Neuron (in vitro differentiated cells): ENCODE results near the gene TSBP1.

Source experiments
- H2AFZ ChIP-seq: one replicate; pipeline ENCODE4 v1.6.1; 2013; ENCODE audit warnings: low read depth, mild to moderate bottlenecking, inconsistent platforms, low read length, moderate library complexity
- H3K27me3 ChIP-seq: one replicate; pipeline ENCODE4 v1.6.1; 2013; ENCODE audit warnings: low read length; ENCODE audit not compliant: insufficient read depth
- H3K36me3 ChIP-seq: one replicate; pipeline ENCODE4 v1.6.1; 2013; ENCODE audit warnings: low read length; ENCODE audit not compliant: insufficient read depth
- H3K4me1 ChIP-seq: one replicate; pipeline ENCODE4 v1.6.1; 2013; ENCODE audit warnings: low read length; ENCODE audit not compliant: insufficient read depth
- H3K4me3 ChIP-seq: 2 replicates; pipeline ENCODE4 v1.5.1; 2013; ENCODE audit warnings: mild to moderate bottlenecking, low read length, moderate library complexity
- H3K9me3 ChIP-seq: one replicate; pipeline ENCODE4 v1.6.1; 2013; ENCODE audit warnings: low read length

TSBP1 gene

DNA sequence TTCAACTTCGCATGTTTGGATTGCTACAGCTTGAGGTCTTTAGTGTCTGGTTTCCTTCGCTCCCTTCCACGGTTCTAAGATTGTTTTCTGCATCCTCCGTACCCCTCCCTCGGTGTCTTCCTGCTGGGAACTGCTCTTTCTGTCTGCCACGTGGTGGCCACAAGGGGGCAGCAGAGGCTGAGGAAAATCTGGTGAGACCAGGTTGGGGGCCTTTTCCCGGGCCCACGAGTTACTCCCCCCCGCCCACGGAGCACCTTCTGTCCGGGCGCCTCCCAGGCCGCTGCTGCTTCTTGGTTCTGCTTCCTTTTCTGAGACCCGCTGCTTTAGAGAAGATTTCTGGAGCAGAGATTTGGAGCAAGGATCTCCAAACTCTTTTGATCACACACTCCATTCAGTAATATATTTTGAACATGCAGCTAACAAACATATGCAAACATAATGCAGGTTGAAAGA lies 126.7 kb downstream of the TSBP1 start:
- Histone ChIP-seq H3K36me3 (no peaks in the 10 kb centered on the region), H3K4me1 (no peaks in the 10 kb centered on the region), H3K4me3 (no peak overlapping the region), H3K27me3 (no peaks in the 10 kb centered on the region), H2AFZ (peak overlapping the region; percentile 58), H3K9me3 (peaks cover 2% of the 10 kb centered on the region)

DNA sequence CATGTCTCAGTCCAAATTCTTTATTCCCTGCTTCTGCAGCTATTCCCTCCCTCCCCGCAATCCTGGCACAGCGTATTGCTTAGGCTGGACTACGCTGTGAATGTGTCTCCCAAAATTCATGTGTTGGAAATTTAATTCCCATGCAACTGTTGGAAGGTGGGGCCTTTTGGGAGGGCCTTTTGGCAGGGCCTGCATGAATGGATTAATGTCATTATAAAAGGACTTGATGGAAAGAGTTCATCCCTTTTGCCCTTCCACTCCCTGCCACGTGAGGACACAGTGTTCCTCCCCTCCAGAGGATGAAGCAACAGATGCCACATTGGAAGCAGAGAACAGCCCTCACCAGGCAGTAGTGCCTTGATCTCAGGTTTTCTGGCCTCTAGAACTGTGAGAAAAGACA lies 127.4 kb downstream of the TSBP1 start:
- no peaks in the 10 kb centered on the region for H3K27me3 ChIP-seq
- H3K9me3 ChIP-seq: peaks cover 2% of the 10 kb centered on the region
- no peaks in the 10 kb centered on the region for H3K36me3 ChIP-seq
- H3K4me3 ChIP-seq: no peak overlapping the region
- no peak overlapping the region for H2AFZ ChIP-seq
- no peaks in the 10 kb centered on the region for H3K4me1 ChIP-seq
